ENCODE data around the gene PPARGC1A. TPM values are rescaled to one million over a fixed set of nuclear protein-coding genes. Genes with fewer than 3 reads are reported as not detected.

Gene PPARGC1A
- polyA plus RNA-seq, 2 of the 4 experiments (the other 2 are of a cell fraction) = 0.04 TPM

GRCh38 chr4:23811161-23811560, 78.7 kb downstream of the PPARGC1A start (continued):
- TF ChIP-seq REST (IDR thresholded peaks at IDR 0.05) (no peak), TFCP2L1 (CRISPR knock-in tag; IDR thresholded peaks at IDR 0.05) (no peak)
- TF ChIP-seq, protein P1, sequence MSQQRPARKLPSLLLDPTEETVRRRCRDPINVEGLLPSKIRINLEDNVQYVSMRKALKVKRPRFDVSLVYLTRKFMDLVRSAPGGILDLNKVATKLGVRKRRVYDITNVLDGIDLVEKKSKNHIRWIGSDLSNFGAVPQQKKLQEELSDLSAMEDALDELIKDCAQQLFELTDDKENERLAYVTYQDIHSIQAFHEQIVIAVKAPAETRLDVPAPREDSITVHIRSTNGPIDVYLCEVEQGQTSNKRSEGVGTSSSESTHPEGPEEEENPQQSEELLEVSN (IDR thresholded peaks at IDR 0.05; ENCODE audit: borderline replicate concordance, low read depth) = no peak

GRCh38 chr4:23805450-23805851, 84.4 kb downstream of the PPARGC1A start:
- no peak for TF ChIP-seq HES2 (IDR thresholded peaks at IDR 0.05)
- ChIA-PET POLR2A (no interaction called here), CTCF (no interaction called here)
- no peak for DNase-seq (ENCODE audit: low read depth in 1 of 2, low spot score in 1 of 2)
- Histone ChIP-seq H3K4me3 (no peak overlapping the region), H3K4me1 (no peaks in the 10 kb centered on the region), H3K27ac (no peak overlapping the region), H3K4me2 (no peak overlapping the region), H3K9me3 (no peaks in the 10 kb centered on the region)
- WGBS (ENCODE audit: missing lambda C conversion rate) = 35% methylated on average over 5 of the region's 5 CpGs
- ATAC-seq = no peak
- no peak for FAIRE-seq

GRCh38 chr4:23789762-23790161, 100.1 kb downstream of the PPARGC1A start:
- DNase-seq (ENCODE audit: low read depth in 1 of 2, low spot score in 1 of 2) (no peak), ATAC-seq (no peak), FAIRE-seq (no peak)
- 4% methylated on average over 5 of the region's 5 CpGs for WGBS (ENCODE audit: missing lambda C conversion rate)
- no peak overlapping the region for H3K4me3 ChIP-seq
- POLR2A ChIA-PET = no interaction called here
- H3K4me1 ChIP-seq = no peaks in the 10 kb centered on the region
- H3K27ac ChIP-seq = no peak overlapping the region
- H3K9me3 ChIP-seq = no peaks in the 10 kb centered on the region
- CTCF ChIA-PET = no interaction called here
- TF ChIP-seq JUNB (IDR thresholded peaks at IDR 0.05) (no peak), ZFP36 (IDR thresholded peaks at IDR 0.05; ENCODE audit: borderline replicate concordance, partially characterized antibody) (no peak), KDM5A (IDR thresholded peaks at IDR 0.05) (no peak), EP300 (IDR thresholded peaks at IDR 0.05) (no peak), HOXA7 (CRISPR knock-in tag; IDR thresholded peaks at IDR 0.05) (no peak), POLR2A (IDR thresholded peaks at IDR 0.05; ENCODE audit: low read length) (no peak), CHD2 (IDR thresholded peaks at IDR 0.05; ENCODE audit: low read length, partially characterized antibody) (no peak), KDM1A (IDR thresholded peaks at IDR 0.05; ENCODE audit: low read depth) (no peak), HDAC2 (IDR thresholded peaks at IDR 0.05) (no peak), EHF (CRISPR knock-in tag; IDR thresholded peaks at IDR 0.05) (no peak), RCOR1 (IDR thresholded peaks at IDR 0.05; ENCODE audit: low read depth, low read length) (no peak), POLR2AphosphoS2 (conservative IDR thresholded peaks at IDR 0.05; ENCODE audit: low read length) (no peak), ESRRA (IDR thresholded peaks at IDR 0.05; ENCODE audit: borderline replicate concordance, low read length) (no peak)
- TF ChIP-seq, protein P2, sequence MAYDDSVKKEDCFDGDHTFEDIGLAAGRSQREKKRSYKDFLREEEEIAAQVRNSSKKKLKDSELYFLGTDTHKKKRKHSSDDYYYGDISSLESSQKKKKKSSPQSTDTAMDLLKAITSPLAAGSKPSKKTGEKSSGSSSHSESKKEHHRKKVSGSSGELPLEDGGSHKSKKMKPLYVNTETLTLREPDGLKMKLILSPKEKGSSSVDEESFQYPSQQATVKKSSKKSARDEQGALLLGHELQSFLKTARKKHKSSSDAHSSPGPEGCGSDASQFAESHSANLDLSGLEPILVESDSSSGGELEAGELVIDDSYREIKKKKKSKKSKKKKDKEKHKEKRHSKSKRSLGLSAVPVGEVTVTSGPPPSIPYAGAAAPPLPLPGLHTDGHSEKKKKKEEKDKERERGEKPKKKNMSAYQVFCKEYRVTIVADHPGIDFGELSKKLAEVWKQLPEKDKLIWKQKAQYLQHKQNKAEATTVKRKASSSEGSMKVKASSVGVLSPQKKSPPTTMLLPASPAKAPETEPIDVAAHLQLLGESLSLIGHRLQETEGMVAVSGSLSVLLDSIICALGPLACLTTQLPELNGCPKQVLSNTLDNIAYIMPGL (CRISPR knock-in tag; IDR thresholded peaks at IDR 0.05; ENCODE audit: borderline replicate concordance) = no peak
- no peak overlapping the region for H3K4me2 ChIP-seq
